GM10248 (cell line): ENCODE data around the gene GPR78.
"Not testable (repeated sequence)": the region's sequence is repeated elsewhere in the genome, so short reads cannot be mapped to it uniquely, and the experiment has no call there.

ENCODE experiments used
- CTCF ChIA-PET: fragments of 300-600 bp; sonication (Branson Sonifier 250); formaldehyde crosslinking; extraction: SDS; loops from one replicate; lab custom pipeline; 2021; ENCODE audit warnings: antibody characterized with exemption; lab: Yijun Ruan, JAX
- POLR2A ChIA-PET: fragments of 350-650 bp; sonication (Branson Sonifier 250); formaldehyde crosslinking; extraction: SDS; loops from one replicate; lab custom pipeline; 2020; ENCODE audit warnings: antibody characterized with exemption; lab: Yijun Ruan, JAX
- DNase-seq: peaks from one replicate; pipeline ENCODE4 v3.0.0; 2012; ENCODE audit errors: extremely low spot score
- CTCF ChIP-seq: IDR thresholded peaks from 2 replicates; pipeline ENCODE4 v1.5.1; 2012; ENCODE audit warnings: mild to moderate bottlenecking, low read depth; ENCODE audit errors: extremely low read depth, missing control alignments, control extremely low read depth

GPR78 gene

GRCh38 chr4:8618961-8619720, 38.9 kb downstream of the GPR78 start:
- CTCF ChIA-PET, result no interaction called here
- no peak for TF ChIP-seq CTCF
- DNase-seq, result no peak
- POLR2A ChIA-PET, result no interaction called here

GRCh38 chr4:8621135-8621534, 40.9 kb downstream of the GPR78 start:
- POLR2A ChIA-PET, CTCF ChIA-PET, DNase-seq: not testable (repeated sequence)

- POLR2A ChIA-PET, DNase-seq, CTCF ChIA-PET: not testable (repeated sequence)
Observed at GRCh38 chr4:8624601-8625272, 44.5 kb downstream of the GPR78 start.

- DNase-seq, CTCF ChIA-PET, POLR2A ChIA-PET: not testable (repeated sequence)
Observed at GRCh38 chr4:8630240-8630905, 50.2 kb downstream of the GPR78 start.

GRCh38 chr4:8631896-8632295, 51.7 kb downstream of the GPR78 start:
- POLR2A ChIA-PET, CTCF ChIA-PET, DNase-seq: not testable (repeated sequence)

- POLR2A ChIA-PET, CTCF ChIA-PET, DNase-seq: not testable (repeated sequence)
Observed at GRCh38 chr4:8634773-8635172, 54.6 kb downstream of the GPR78 start.

GRCh38 chr4:8635897-8636554, 55.8 kb downstream of the GPR78 start:
- POLR2A ChIA-PET, CTCF ChIA-PET, DNase-seq: not testable (repeated sequence)
